A549 (cell line): ENCODE data around the gene TSPAN18. TPM values are rescaled to one million over a fixed set of nuclear protein-coding genes. Genes with fewer than 3 reads are reported as not detected.

Experiments used
- ATAC-seq, 2 experiments: fragments of 200-7000 bp in 1 of 2; fragments of >200 bp in 1 of 2; cut with Nextera tagmentation in 1 of 2; cut with Tn5 transposase in 1 of 2; 3 replicates each; pipeline versions ENCODE4 v1.8.0 to v1.9.1; 2018 to 2020; ENCODE audit warnings: mild to moderate bottlenecking in 1 of 2, moderate library complexity in 1 of 2
- CTCF ChIA-PET: fragments of 300-600 bp; sonication (Branson Sonifier 250); formaldehyde crosslinking; extraction: SDS; loops from one replicate; lab custom pipeline; 2021; ENCODE audit warnings: antibody characterized with exemption, inconsistent platforms; lab: Yijun Ruan, JAX
- POLR2A ChIA-PET: fragments of 350-600 bp; formaldehyde crosslinking; extraction: SDS; loops from one replicate; lab custom pipeline; 2021; ENCODE audit warnings: antibody characterized with exemption, inconsistent platforms; lab: Yijun Ruan, JAX
- DNase-seq, 2 experiments: peaks; one replicate each; pipeline versions ENCODE4 v3.0.0 to v3.0.0-alpha.2; 2011 to 2016; ENCODE audit warnings: low read depth in 1 of 2, low spot score in 1 of 2
- FAIRE-seq: peaks from 2 replicates; lab custom pipeline; 2011; peaks lifted over from hg19 to GRCh38; lab: Jason Lieb, UNC
- H3K27ac ChIP-seq, 2 experiments: fragments of >200 bp; sonication (Bioruptor Twin); formaldehyde crosslinking; 3 replicates each; pipeline ENCODE4 v1.5.1; 2016 to 2017
- H3K4me1 ChIP-seq: fragments of >200 bp; sonication (Bioruptor Twin); formaldehyde crosslinking; 3 replicates; pipeline ENCODE4 v1.6.1; 2016
- H3K4me2 ChIP-seq: fragments of >200 bp; sonication (Bioruptor Twin); formaldehyde crosslinking; 3 replicates; pipeline ENCODE4 v1.6.1; 2016
- H3K4me3 ChIP-seq: fragments of >200 bp; sonication (Bioruptor Twin); formaldehyde crosslinking; 3 replicates; pipeline ENCODE4 v1.5.1; 2016
- H3K9me3 ChIP-seq: fragments of >200 bp; sonication (Bioruptor Twin); formaldehyde crosslinking; 3 replicates; pipeline ENCODE4 v1.6.1; 2016
- BHLHE40 ChIP-seq: IDR thresholded peaks from 2 replicates; pipeline ENCODE4 v1.6.1; 2012; ENCODE audit warnings: low read depth, low read length, inconsistent platforms
- CBX2 ChIP-seq: fragments of 200-600 bp; sonication (generic); IDR thresholded peaks from 2 replicates; pipeline ENCODE4 v1.6.1; 2016; ENCODE audit warnings: low read depth, mild to moderate bottlenecking, borderline replicate concordance
- CBX8 ChIP-seq: fragments of 200-600 bp; sonication (generic); IDR thresholded peaks from 2 replicates; pipeline ENCODE4 v1.6.1; 2016
- CEBPB ChIP-seq, 2 experiments: fragments of >200 bp in 1 of 2; sonication (Bioruptor Twin) in 1 of 2; formaldehyde crosslinking in 1 of 2; IDR thresholded peaks; 2 replicates each; pipeline ENCODE4 v1.6.1; 2012 to 2016
- CHD2 ChIP-seq: fragments of 150-350 bp; IDR thresholded peaks from 2 replicates; pipeline ENCODE4 v1.6.1; 2014; ENCODE audit warnings: low read length; ENCODE audit not compliant: partially characterized antibody
- CHD4 ChIP-seq: fragments of 200-600 bp; sonication (generic); IDR thresholded peaks from 2 replicates; pipeline ENCODE4 v1.6.1; 2016; ENCODE audit warnings: antibody characterized with exemption, mild to moderate bottlenecking, borderline replicate concordance
- EHMT2 ChIP-seq: fragments of 200-600 bp; sonication (generic); IDR thresholded peaks from 2 replicates; pipeline ENCODE4 v1.6.1; 2016; ENCODE audit warnings: antibody characterized with exemption, low read depth, mild to moderate bottlenecking, moderate library complexity
- FOSB ChIP-seq: fragments of 250-450 bp; sonication (Bioruptor Pico); IDR thresholded peaks from 2 replicates; pipeline ENCODE4 v1.5.0; 2020; ENCODE audit warnings: mild to moderate bottlenecking, moderate library complexity
- FOSL2 ChIP-seq, 2 experiments: fragments of 450-650 bp in 1 of 2; fragments of >200 bp in 1 of 2; sonication (Bioruptor Twin) in 1 of 2; formaldehyde crosslinking; IDR thresholded peaks; 2 replicates each; pipeline versions ENCODE4 v1.5.0 to v1.6.1; 2016 to 2020; ENCODE audit warnings: mild to moderate bottlenecking in 1 of 2, moderate library complexity in 1 of 2
- FOXS1 ChIP-seq: fragments of 250-450 bp; sonication (Bioruptor Pico); IDR thresholded peaks from 2 replicates; pipeline ENCODE4 v1.5.0; 2020; ENCODE audit warnings: mild to moderate bottlenecking, moderate library complexity
- GATA3 ChIP-seq: IDR thresholded peaks from 2 replicates; pipeline ENCODE4 v1.6.1; 2012; ENCODE audit warnings: borderline replicate concordance
- HOXA7 ChIP-seq: fragments of 250-450 bp; sonication (Bioruptor Pico); IDR thresholded peaks from 2 replicates; pipeline ENCODE4 v1.5.0; 2020; ENCODE audit warnings: mild to moderate bottlenecking, moderate library complexity
- HOXB5 ChIP-seq: fragments of 250-450 bp; sonication (Bioruptor Pico); IDR thresholded peaks from 2 replicates; pipeline ENCODE4 v1.5.0; 2020; ENCODE audit warnings: mild to moderate bottlenecking, moderate library complexity
- JUN ChIP-seq, 2 experiments: fragments of >200 bp; sonication (Bioruptor Twin); formaldehyde crosslinking; IDR thresholded peaks; 2 replicates in 1 of 2; 3 replicates in 1 of 2; pipeline ENCODE4 v1.6.1; 2016 to 2017
- JUNB ChIP-seq: fragments of >200 bp; sonication (Bioruptor Twin); formaldehyde crosslinking; IDR thresholded peaks from 2 replicates; pipeline ENCODE4 v1.6.1; 2016
- KDM1A ChIP-seq: fragments of 200-600 bp; sonication (generic); IDR thresholded peaks from 2 replicates; pipeline ENCODE4 v1.6.1; 2016; ENCODE audit warnings: low read depth, mild to moderate bottlenecking
- KDM5A ChIP-seq: fragments of 200-600 bp; sonication (generic); IDR thresholded peaks from 2 replicates; pipeline ENCODE4 v1.6.1; 2016; ENCODE audit warnings: antibody characterized with exemption, mild to moderate bottlenecking
- MAFK ChIP-seq: fragments of 450-650 bp; IDR thresholded peaks from 2 replicates; pipeline ENCODE4 v1.6.1; 2014; ENCODE audit not compliant: partially characterized antibody
- PHF8 ChIP-seq: fragments of 200-600 bp; sonication (generic); IDR thresholded peaks from 2 replicates; pipeline ENCODE4 v1.6.1; 2016; ENCODE audit warnings: low read depth, mild to moderate bottlenecking, antibody characterized with exemption, moderate library complexity, borderline replicate concordance
- POLR2A ChIP-seq: IDR thresholded peaks from 2 replicates; pipeline ENCODE4 v1.6.1; 2012; ENCODE audit warnings: mild to moderate bottlenecking, low read length
- RARB ChIP-seq: fragments of 250-450 bp; sonication (Bioruptor Pico); IDR thresholded peaks from 2 replicates; pipeline ENCODE4 v1.8.0; 2021; ENCODE audit warnings: mild to moderate bottlenecking, moderate library complexity
- ZFP36 ChIP-seq: fragments of 450-650 bp; IDR thresholded peaks from 2 replicates; pipeline ENCODE4 v1.6.1; 2014; ENCODE audit warnings: borderline replicate concordance; ENCODE audit not compliant: partially characterized antibody
- ZNF302 ChIP-seq: fragments of 250-450 bp; sonication (Bioruptor Pico); IDR thresholded peaks from 2 replicates; pipeline ENCODE4 v1.9.0; 2021; ENCODE audit warnings: inconsistent platforms, mild to moderate bottlenecking, moderate library complexity
- WGBS: methylation state at CpG from one replicate; pipeline ENCODE4 v1.1.6; 2017; ENCODE audit errors: missing lambda C conversion rate; 5-methylcytosine and 5-hydroxymethylcytosine counted together
- polyA plus RNA-seq, 4 experiments: library from polyadenylated mRNA; depleted of rRNA in 3 of 4; stranded (reverse); fragments of >200 nt; fragmentation: RNase III in 1 of 4; extraction: RNeasy Plus Mini Kit Qiagen cat#74134 plus additional on column Dnase treatment in 1 of 4; gene quantifications; 2 replicates in 3 of 4; 3 replicates in 1 of 4; pipeline ENCODE4 v1.2.3, GENCODE V29; 2011 to 2017
- TF ChIP-seq, protein P1 (sequence below): IDR thresholded peaks from 2 replicates; pipeline ENCODE4 v1.6.1; 2012
- TF ChIP-seq, protein P2 (sequence below): fragments of >200 bp; sonication (Bioruptor Twin); formaldehyde crosslinking; IDR thresholded peaks from 3 replicates; pipeline ENCODE4 v1.5.1; 2016
- TF ChIP-seq, protein P3 (sequence below): IDR thresholded peaks from 2 replicates; pipeline ENCODE4 v1.6.1; 2012
- TF ChIP-seq, protein P4 (sequence below): fragments of 150-350 bp; IDR thresholded peaks from 2 replicates; pipeline ENCODE4 v1.6.1; 2014; ENCODE audit warnings: low read depth, mild to moderate bottlenecking, low read length

Gene TSPAN18
- polyA plus RNA-seq, 2 of the 4 experiments (the other 2 are of a cell fraction): 0.81 to 4.5 TPM

DNA sequence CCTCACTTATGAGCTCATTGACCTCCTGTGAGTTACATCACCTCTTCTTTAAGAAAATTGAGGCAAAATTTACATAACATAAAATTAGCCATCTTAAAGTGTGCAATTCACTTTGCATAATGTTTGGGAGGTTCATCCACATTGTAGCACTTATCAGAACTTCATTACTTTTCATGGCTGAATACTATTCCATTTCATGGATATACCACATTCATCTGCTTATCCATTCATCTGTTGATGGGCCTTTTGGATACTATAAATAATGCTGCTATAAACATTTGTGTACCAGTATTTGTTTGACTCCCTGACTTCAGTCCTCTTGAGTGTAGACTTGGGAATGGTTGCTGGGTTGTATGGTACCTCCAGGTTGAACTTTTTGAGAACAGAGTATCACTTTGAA is 120.6 kb downstream of the TSPAN18 start (continued):
- TF ChIP-seq CHD2: no peak
- TF ChIP-seq FOSL2 (IDR thresholded peaks at IDR 0.05): no peak
- no peak for TF ChIP-seq FOSL2 (CRISPR knock-in tag; IDR thresholded peaks at IDR 0.05)
- TF ChIP-seq FOSB (CRISPR knock-in tag): no peak

DNA sequence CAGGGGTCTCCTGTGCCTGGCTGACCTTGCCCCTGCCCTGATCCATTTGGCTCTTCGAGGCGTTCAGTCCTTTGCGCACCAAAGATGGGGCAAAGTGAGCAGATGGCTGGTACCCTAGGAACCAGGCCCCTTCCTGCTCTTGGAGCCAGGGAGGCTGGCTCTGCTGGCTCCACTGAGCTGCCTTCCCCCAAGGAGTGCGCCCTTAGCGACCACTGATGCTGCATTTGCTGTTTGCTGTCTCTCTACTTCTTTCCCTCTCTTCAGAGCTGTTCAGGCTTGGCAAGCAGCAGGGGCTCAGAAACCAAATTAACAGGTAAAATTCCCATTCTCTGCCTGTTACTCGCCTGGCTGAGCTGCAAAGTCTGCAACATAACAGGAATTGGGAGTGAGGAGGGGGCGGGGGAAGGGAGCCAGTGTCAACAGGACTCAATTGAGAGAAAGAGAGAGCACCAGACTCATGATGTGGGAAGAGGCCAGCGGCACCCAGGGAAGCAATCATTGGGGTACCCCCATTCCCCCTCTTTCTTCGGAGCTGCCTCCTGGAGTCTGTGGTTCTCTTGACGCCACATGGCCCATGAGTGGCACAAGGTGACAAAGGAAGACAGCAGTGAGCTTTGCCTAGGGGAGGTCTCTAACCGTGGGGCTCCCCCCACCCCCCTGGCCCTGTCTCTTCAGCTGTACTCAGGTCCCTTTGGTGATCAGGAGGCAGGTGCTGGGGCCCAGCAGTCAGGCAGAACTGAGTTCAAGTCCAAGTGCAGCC is 121.6 kb downstream of the TSPAN18 start:
- ATAC-seq: no peak; a peak in 1 of 6 replicates
- DNase-seq: no peak
- Histone ChIP-seq H3K27ac (no peak overlapping the region), H3K9me3 (peaks cover 5% of the 10 kb centered on the region; the same call in 1 of the 3 replicates), H3K4me1 (peaks cover 8% of the 10 kb centered on the region; the same call in 1 of the 3 replicates), H3K4me3 (no peak overlapping the region), H3K4me2 (no peak overlapping the region)
- POLR2A ChIA-PET: no interaction called here
- 70% methylated on average over 11 of the region's 11 CpGs for WGBS
- TF ChIP-seq GATA3: no peak
- TF ChIP-seq JUNB: no peak
- no peak for TF ChIP-seq BHLHE40
- TF ChIP-seq, protein P1, sequence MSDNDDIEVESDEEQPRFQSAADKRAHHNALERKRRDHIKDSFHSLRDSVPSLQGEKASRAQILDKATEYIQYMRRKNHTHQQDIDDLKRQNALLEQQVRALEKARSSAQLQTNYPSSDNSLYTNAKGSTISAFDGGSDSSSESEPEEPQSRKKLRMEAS: no peak
- TF ChIP-seq POLR2A: no peak
- TF ChIP-seq CEBPB (IDR thresholded peaks at IDR 0.05): no peak
- CTCF ChIA-PET: interaction anchor here (0.9 to 1.3 kb wide), 4 partner anchors 15 to 289 kb away, joined by 3 read pairs; no protein-coding TSS in a partner anchor
- FAIRE-seq: no peak

DNA sequence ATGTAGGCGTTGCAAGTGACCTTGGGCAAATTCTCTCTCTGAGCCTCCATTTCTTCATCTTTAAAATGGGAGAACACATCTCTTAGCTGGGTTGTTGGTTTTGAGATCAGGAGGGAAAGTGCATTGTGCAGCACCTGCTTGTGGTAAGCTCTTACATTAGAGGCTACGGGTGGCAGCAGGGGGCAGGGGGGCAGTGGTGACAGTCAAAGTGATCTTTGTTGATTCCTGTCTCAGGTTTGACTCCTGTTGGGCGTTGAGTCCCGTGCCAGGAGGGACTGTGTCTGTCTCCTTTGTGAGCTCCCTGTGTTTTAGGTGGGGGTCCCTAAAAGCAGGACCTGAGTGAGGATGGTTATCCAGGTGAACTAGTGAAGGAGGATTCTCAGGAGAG is 122.2 kb downstream of the TSPAN18 start:
- CTCF ChIA-PET: interaction anchor here (0.9 to 1.3 kb wide), 4 partner anchors 14 to 290 kb away, joined by 3 read pairs; no protein-coding TSS in a partner anchor
- Histone ChIP-seq H3K27ac (no peak overlapping the region), H3K4me3 (no peak overlapping the region), H3K4me2 (no peak overlapping the region), H3K9me3 (peaks cover 5% of the 10 kb centered on the region; the same call in 1 of the 3 replicates), H3K4me1 (peaks cover 14% of the 10 kb centered on the region; the same call in 2 of the 3 replicates)
- TF ChIP-seq JUNB (no peak), PHF8 (no peak), EHMT2 (no peak), FOXS1 (CRISPR knock-in tag) (no peak), MAFK (no peak), KDM5A (no peak), ZNF302 (CRISPR knock-in tag) (no peak), CBX8 (no peak), CBX2 (no peak)
- TF ChIP-seq, protein P2, sequence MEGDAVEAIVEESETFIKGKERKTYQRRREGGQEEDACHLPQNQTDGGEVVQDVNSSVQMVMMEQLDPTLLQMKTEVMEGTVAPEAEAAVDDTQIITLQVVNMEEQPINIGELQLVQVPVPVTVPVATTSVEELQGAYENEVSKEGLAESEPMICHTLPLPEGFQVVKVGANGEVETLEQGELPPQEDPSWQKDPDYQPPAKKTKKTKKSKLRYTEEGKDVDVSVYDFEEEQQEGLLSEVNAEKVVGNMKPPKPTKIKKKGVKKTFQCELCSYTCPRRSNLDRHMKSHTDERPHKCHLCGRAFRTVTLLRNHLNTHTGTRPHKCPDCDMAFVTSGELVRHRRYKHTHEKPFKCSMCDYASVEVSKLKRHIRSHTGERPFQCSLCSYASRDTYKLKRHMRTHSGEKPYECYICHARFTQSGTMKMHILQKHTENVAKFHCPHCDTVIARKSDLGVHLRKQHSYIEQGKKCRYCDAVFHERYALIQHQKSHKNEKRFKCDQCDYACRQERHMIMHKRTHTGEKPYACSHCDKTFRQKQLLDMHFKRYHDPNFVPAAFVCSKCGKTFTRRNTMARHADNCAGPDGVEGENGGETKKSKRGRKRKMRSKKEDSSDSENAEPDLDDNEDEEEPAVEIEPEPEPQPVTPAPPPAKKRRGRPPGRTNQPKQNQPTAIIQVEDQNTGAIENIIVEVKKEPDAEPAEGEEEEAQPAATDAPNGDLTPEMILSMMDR: no peak
- POLR2A ChIA-PET: no interaction called here
- no peak for FAIRE-seq
- ATAC-seq: no peak
- DNase-seq: no peak
- WGBS: 73% methylated on average over 4 of the region's 4 CpGs

DNA sequence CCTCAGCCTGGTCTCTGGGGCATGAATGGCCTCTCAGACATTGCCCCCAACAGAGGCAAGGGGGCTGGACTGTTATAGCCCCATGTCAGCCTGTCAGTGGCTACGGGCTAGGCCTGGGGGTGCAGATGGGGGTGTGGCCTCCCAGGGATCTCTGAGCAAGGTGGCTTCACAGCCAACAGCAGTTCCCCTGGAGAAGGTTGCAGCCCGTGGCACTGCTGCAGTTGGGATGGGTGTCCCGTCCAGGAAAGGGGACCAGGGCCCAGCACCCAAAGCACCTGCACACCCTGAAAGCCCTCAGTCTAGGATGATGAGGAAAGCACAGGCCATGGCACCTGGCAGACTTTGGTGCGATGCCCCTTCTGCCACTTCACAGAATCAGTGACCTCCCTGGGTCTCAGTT is 122.7 kb downstream of the TSPAN18 start:
- WGBS: 53% methylated on average over 2 of the region's 4 CpGs
- FAIRE-seq: no peak
- CTCF ChIA-PET: interaction anchor here (0.9 to 1.2 kb wide), 3 partner anchors 14 to 228 kb away, joined by 3 read pairs; no protein-coding TSS in a partner anchor
- Histone ChIP-seq H3K27ac (no peak overlapping the region), H3K4me1 (peaks cover 18% of the 10 kb centered on the region), H3K9me3 (peaks cover 5% of the 10 kb centered on the region; the same call in 1 of the 3 replicates), H3K4me3 (no peak overlapping the region), H3K4me2 (no peak overlapping the region)
- ATAC-seq: no peak
- DNase-seq: no peak
- POLR2A ChIA-PET: no interaction called here
- TF ChIP-seq CHD4 (no peak), FOSL2 (IDR thresholded peaks at IDR 0.05) (no peak), FOSL2 (CRISPR knock-in tag; IDR thresholded peaks at IDR 0.05) (no peak), JUN (IDR thresholded peaks at IDR 0.05) (no peak), RARB (CRISPR knock-in tag) (no peak), CBX2 (no peak), KDM1A (no peak), JUNB (no peak), HOXA7 (CRISPR knock-in tag) (no peak), KDM5A (no peak), ZFP36 (no peak), ZNF302 (CRISPR knock-in tag) (no peak), HOXB5 (CRISPR knock-in tag) (no peak)
- TF ChIP-seq, protein P3, sequence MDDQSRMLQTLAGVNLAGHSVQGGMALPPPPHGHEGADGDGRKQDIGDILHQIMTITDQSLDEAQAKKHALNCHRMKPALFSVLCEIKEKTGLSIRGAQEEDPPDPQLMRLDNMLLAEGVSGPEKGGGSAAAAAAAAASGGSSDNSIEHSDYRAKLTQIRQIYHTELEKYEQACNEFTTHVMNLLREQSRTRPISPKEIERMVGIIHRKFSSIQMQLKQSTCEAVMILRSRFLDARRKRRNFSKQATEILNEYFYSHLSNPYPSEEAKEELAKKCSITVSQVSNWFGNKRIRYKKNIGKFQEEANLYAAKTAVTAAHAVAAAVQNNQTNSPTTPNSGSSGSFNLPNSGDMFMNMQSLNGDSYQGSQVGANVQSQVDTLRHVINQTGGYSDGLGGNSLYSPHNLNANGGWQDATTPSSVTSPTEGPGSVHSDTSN: no peak
- TF ChIP-seq, protein P4, sequence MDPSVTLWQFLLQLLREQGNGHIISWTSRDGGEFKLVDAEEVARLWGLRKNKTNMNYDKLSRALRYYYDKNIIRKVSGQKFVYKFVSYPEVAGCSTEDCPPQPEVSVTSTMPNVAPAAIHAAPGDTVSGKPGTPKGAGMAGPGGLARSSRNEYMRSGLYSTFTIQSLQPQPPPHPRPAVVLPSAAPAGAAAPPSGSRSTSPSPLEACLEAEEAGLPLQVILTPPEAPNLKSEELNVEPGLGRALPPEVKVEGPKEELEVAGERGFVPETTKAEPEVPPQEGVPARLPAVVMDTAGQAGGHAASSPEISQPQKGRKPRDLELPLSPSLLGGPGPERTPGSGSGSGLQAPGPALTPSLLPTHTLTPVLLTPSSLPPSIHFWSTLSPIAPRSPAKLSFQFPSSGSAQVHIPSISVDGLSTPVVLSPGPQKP: no peak
